GM13976 (cell line): Measurements from ENCODE around the gene KLHDC10.

ENCODE experiments used
- DNase-seq: peaks from one replicate; pipeline ENCODE4 v3.0.0; 2012; ENCODE audit warnings: low spot score
- in situ Hi-C: fragments of 300-500 bp; cut with MboI; formaldehyde crosslinking; loops from one replicate; pipeline ENCODE4 v1.12.0; 2022; ENCODE audit warnings: low sequenced_read_pairs, mixed read lengths, inconsistent platforms; ENCODE audit not compliant: unreplicated experiment
- TF ChIP-seq, protein P1 (sequence below): IDR thresholded peaks from 2 replicates; pipeline ENCODE4 v1.5.1; 2012; ENCODE audit warnings: borderline replicate concordance, mild to moderate bottlenecking; ENCODE audit not compliant: insufficient read depth; ENCODE audit errors: extremely low read depth, missing control alignments, control extremely low read depth

KLHDC10 gene

DNA sequence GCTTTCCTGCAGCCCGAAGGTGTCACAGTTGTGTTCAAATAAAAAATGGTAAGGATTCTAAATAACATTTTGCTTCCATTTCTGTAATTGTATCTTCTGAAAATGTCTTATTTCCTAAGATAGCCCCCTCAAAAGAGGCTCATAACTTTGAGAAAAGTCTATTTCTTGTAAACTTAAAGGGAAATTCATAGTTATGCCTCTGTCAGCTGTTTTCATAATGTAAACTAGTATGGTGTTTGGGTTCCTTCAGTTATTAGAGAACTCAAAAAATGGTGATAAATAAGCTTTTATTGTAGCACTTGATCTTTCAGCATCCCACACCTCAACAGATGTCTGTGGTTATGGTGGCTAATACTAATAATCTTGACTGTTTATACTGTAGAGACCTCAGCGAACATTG is 57.1 kb downstream of the KLHDC10 start:
- no peak for DNase-seq
- TF ChIP-seq, protein P1, sequence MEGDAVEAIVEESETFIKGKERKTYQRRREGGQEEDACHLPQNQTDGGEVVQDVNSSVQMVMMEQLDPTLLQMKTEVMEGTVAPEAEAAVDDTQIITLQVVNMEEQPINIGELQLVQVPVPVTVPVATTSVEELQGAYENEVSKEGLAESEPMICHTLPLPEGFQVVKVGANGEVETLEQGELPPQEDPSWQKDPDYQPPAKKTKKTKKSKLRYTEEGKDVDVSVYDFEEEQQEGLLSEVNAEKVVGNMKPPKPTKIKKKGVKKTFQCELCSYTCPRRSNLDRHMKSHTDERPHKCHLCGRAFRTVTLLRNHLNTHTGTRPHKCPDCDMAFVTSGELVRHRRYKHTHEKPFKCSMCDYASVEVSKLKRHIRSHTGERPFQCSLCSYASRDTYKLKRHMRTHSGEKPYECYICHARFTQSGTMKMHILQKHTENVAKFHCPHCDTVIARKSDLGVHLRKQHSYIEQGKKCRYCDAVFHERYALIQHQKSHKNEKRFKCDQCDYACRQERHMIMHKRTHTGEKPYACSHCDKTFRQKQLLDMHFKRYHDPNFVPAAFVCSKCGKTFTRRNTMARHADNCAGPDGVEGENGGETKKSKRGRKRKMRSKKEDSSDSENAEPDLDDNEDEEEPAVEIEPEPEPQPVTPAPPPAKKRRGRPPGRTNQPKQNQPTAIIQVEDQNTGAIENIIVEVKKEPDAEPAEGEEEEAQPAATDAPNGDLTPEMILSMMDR = no peak
- in situ Hi-C loops = no loop called here

DNA sequence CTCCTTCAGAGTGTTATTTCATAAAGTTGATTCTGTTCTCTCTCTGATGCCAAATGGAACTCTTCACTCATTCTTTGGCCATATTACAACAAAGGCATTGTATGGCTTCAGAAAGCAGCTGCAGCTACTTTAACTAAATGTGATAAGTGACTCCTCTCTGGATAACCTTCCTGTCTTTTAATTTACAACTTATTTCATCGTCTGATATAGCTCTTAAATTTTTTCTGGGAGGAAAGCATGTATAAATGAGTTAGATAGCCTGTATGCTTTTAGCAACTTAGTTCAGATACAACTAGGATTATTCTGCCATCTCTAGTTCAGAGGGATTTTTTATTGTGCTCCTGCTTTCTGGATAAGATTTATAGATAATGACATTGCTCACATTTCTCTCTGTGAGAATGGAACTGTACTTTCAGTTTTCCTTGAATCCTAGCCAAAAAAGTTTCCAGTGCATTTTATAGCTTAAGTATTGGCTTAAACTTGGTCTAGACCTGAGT is 57.5 kb downstream of the KLHDC10 start:
- TF ChIP-seq, protein P1 = no peak
- in situ Hi-C loops = no loop called here
- DNase-seq = no peak

DNA sequence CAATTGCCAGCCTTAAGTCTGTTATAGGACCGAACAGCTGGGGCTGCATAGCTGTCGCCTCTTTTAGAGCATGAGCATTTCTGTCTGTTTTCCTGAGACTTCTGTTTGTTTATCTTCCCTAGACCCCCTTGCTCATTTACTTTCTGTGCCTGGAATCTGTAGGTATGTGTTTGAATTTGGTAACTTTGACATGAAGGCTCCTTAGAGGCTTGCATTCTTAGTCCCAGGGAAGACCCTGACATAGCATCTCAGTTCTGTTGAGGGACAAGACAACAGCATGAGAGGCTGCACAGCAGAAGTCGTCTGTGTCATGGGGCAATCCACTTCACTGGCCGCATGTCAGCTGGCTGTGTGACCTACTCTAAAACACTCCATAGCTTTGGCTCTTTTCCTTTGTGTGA is 58.7 kb downstream of the KLHDC10 start:
- no peak for DNase-seq
- TF ChIP-seq, protein P1 = no peak
- in situ Hi-C loops = no loop called here

DNA sequence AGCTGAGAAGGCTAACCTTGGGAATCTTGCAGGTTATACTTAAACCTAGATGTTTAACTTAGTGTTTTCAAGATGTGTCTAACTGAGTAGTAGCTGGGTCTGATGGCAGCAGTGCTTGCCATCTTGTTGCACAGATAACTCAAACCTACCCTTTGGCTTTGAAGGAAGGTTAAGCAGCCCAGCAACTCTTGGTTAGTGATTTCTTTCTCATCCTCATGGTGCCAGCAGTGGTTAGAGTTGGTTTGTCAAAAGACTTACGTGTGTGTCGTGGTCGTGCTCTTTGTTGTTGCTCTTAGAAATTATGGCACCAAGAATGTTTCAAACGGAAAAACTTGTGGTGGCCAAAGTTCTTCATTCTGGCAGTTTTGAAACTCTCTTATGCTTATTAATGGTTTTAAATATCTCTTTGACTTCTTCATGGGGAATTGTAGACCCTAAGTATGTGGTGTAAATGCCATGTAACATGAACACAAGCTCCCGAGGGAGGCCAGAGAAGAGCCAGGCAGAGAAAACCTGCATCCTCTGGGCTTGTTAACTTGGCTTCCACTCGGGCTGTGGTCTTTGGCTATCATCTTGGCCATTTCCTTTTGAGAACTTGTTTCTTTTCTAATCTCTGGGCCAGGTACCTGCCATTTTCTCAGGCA is 61.0 kb downstream of the KLHDC10 start:
- in situ Hi-C loops = no loop called here
- TF ChIP-seq, protein P1 = no peak
- DNase-seq = no peak

DNA sequence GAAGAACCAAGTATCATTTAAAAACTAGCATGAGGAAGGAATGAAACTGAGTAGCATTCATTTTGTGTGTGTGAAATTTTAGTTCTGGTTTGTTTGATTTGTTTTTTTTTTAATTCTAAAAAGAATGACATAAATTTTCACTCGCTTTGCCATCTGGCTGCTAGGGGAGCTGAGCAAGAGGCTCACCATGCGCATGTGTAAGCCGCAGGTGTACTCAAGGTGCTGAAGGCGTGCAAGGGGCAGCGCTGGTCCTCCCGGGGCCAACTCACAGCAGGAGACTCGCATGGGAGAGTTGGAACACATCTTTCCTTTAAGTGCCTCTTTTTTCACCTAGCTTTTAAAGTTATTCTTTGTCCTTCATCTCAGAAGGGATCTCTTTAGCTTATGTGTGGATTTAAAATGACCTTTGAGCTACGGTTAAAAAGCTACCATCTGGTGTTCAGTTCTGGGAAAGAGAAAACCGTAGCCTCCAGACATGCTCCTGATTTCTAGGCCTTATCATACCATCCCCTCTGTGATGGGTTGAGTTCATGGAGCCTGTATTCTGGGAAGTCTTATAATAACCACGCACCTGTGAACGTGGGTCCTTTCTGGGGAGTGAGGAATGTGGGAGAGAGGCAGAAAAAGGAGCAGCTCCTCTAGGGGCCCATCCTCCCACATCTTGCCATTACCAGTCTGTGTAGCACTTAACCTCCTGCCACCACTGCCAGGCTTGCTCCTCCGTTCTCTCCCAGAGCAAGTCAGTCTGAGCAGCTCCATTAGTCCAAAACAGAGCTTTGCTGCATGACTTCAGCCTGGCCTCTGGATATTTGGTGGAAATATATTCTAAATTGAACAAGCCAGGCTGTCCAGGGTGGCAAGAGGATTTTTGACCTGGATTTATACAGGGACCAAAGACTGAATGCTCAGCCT is 61.9 kb downstream of the KLHDC10 start:
- TF ChIP-seq, protein P1 = no peak
- in situ Hi-C loops = no loop called here
- DNase-seq = no peak

DNA sequence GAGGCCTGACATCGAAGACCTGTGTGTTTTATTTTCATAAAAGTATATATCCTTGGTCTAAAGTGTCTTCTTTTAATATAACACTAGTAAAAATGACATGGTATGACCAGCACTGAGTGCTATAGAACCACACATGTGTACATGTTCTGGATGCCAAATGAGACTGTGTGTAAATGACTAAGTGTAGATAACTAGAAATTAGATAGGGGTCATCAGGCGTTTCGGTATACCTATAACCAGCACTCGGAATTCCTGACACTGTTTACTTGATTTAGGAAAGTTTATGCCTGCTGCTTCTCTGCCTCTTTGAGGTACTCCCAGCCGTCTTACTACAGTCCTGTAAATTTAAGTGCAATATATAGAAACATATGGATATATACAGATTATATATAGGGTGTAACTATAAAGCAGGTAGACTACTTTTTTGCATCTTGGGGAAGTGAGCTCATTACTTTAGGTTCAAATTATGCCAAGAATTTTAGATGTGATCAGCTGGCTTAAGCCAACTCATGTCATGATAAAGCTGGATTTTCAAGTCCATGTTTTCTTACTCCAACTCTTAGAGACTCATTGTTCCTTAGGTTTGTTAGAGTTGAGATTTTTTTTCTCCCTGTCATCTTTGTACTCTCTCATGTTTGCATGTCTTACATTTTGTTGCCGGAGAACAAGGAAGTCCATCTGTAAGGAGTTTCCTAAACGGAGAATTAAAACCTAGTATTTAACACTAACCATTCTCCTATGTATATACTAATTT is 62.9 kb downstream of the KLHDC10 start:
- in situ Hi-C loops = no loop called here
- TF ChIP-seq, protein P1 = no peak
- DNase-seq = no peak
